ENCODE data around the gene FABP7. TPM values are rescaled to one million over a fixed set of nuclear protein-coding genes. Genes with fewer than 3 reads are reported as not detected.

FABP7 gene
- total and polyA plus RNA-seq, 3 donors from 2014 or later = not detected

- TF ChIP-seq CTCF (IDR thresholded peaks at IDR 0.05) (no peak), POLR2A (IDR thresholded peaks at IDR 0.05) (no peak)
- no peaks in the 10 kb centered on the region for H3K27me3 ChIP-seq
- H3K9me3 ChIP-seq = no peaks in the 10 kb centered on the region
- no peak overlapping the region for H3K27ac ChIP-seq
- H3K4me1 ChIP-seq = no peaks in the 10 kb centered on the region
- H3K4me3 ChIP-seq = no peak overlapping the region
- no peaks in the 10 kb centered on the region for H3K36me3 ChIP-seq (ENCODE audit: low read depth, missing control alignments)
- WGBS, 2 donors = 68 to 76% methylated on average over 4 of the region's 4 CpGs
- intact Hi-C loops (cut with DNase I; ENCODE audit: low total_unique reads) = no loop called here
- no peak for DNase-seq
Observed at GRCh38 chr6:122735582-122735981, 43.9 kb upstream of the FABP7 start.

- DNase-seq = no peak
- H3K27ac ChIP-seq = no peak overlapping the region
- no peak overlapping the region for H3K4me3 ChIP-seq
- WGBS, 2 donors = 81% methylated on average over 4 of the region's 4 CpGs
- H3K9me3 ChIP-seq = no peaks in the 10 kb centered on the region
- no peaks in the 10 kb centered on the region for H3K4me1 ChIP-seq
- TF ChIP-seq POLR2A (IDR thresholded peaks at IDR 0.05) (no peak), CTCF (IDR thresholded peaks at IDR 0.05) (no peak)
- intact Hi-C loops (cut with DNase I; ENCODE audit: low total_unique reads) = no loop called here
- H3K36me3 ChIP-seq (ENCODE audit: low read depth, missing control alignments) = no peaks in the 10 kb centered on the region
- H3K27me3 ChIP-seq = no peaks in the 10 kb centered on the region
Observed at GRCh38 chr6:122736163-122736562, 43.4 kb upstream of the FABP7 start.

GRCh38 chr6:122736616-122737015, 42.9 kb upstream of the FABP7 start:
- no peaks in the 10 kb centered on the region for H3K4me1 ChIP-seq
- H3K9me3 ChIP-seq = no peaks in the 10 kb centered on the region
- H3K4me3 ChIP-seq = no peak overlapping the region
- H3K36me3 ChIP-seq (ENCODE audit: low read depth, missing control alignments) = no peaks in the 10 kb centered on the region
- intact Hi-C loops (cut with DNase I; ENCODE audit: low total_unique reads) = no loop called here
- H3K27me3 ChIP-seq = no peaks in the 10 kb centered on the region
- no peak for DNase-seq
- 52 to 65% methylated on average over 3 of the region's 3 CpGs for WGBS, 2 donors
- H3K27ac ChIP-seq = no peak overlapping the region
- TF ChIP-seq POLR2A (IDR thresholded peaks at IDR 0.05) = no peak
- TF ChIP-seq CTCF (IDR thresholded peaks at IDR 0.05) = no peak

GRCh38 chr6:122740091-122740490, 39.4 kb upstream of the FABP7 start:
- 87 to 90% methylated on average over 2 of the region's 2 CpGs for WGBS, 2 donors
- Histone ChIP-seq H3K27me3 (no peaks in the 10 kb centered on the region), H3K27ac (no peak overlapping the region), H3K9me3 (no peaks in the 10 kb centered on the region), H3K4me1 (no peaks in the 10 kb centered on the region), H3K36me3 (ENCODE audit: low read depth, missing control alignments) (no peaks in the 10 kb centered on the region), H3K4me3 (no peak overlapping the region)
- no peak for DNase-seq
- TF ChIP-seq POLR2A (IDR thresholded peaks at IDR 0.05) = no peak
- no peak for TF ChIP-seq CTCF (IDR thresholded peaks at IDR 0.05)
- intact Hi-C loops (cut with DNase I; ENCODE audit: low total_unique reads) = no loop called here

GRCh38 chr6:122740936-122741335, 38.6 kb upstream of the FABP7 start:
- Histone ChIP-seq H3K9me3 (no peaks in the 10 kb centered on the region), H3K27me3 (no peaks in the 10 kb centered on the region), H3K4me1 (no peaks in the 10 kb centered on the region), H3K27ac (no peak overlapping the region), H3K36me3 (ENCODE audit: low read depth, missing control alignments) (no peaks in the 10 kb centered on the region), H3K4me3 (no peak overlapping the region)
- DNase-seq = no peak
- intact Hi-C loops (cut with DNase I; ENCODE audit: low total_unique reads) = no loop called here
- 53 to 78% methylated on average over 2 of the region's 2 CpGs for WGBS, 2 donors
- TF ChIP-seq CTCF (IDR thresholded peaks at IDR 0.05) (no peak), POLR2A (IDR thresholded peaks at IDR 0.05) (no peak)

Measured in testis (tissue), 3 donors.